Gastrocnemius medialis (tissue), 4 donors: ENCODE results near the gene SPC24. TPM values are rescaled to one million over a fixed set of nuclear protein-coding genes. Genes with fewer than 3 reads are reported as not detected.
"Not testable (repeated sequence)": the region's sequence is repeated elsewhere in the genome, so short reads cannot be mapped to it uniquely, and the experiment has no call there.

ENCODE experiments used
- ATAC-seq, 2 donors: fragments of 150-250 bp; one replicate each; pipeline ENCODE4 v1.9.1; 2016
- DNase-seq, 2 donors: peaks; one replicate each; pipeline ENCODE4 v3.0.0-alpha.2; 2019
- H3K27ac ChIP-seq, 4 donors: fragments of 200-600 bp; sonication (generic); 1 replicate in 1 of 4; 2 replicates in 3 of 4; pipeline ENCODE4 v1.5.1; 2016 to 2018; ENCODE audit warnings: mild to moderate bottlenecking in 2 of 4, moderate library complexity in 1 of 4
- H3K27me3 ChIP-seq, 3 donors: fragments of 200-600 bp; sonication (generic) in 2 of 3; 1 replicate in 1 of 3; 2 replicates in 2 of 3; pipeline versions ENCODE4 v1.5.1 to v1.6.0; 2016 to 2019; ENCODE audit warnings: mild to moderate bottlenecking in 1 of 3, moderate library complexity in 1 of 3
- H3K36me3 ChIP-seq, 2 donors: fragments of 200-600 bp; sonication (generic) in 1 of 2; one replicate each; pipeline ENCODE4 v1.5.1; 2017 to 2018
- H3K4me1 ChIP-seq, 2 donors: fragments of 200-600 bp; sonication (generic) in 1 of 2; one replicate each; pipeline ENCODE4 v1.5.1; 2016 to 2017; ENCODE audit warnings: mild to moderate bottlenecking in 2 of 2
- H3K4me3 ChIP-seq, 4 donors: fragments of 200-600 bp; sonication (generic) in 3 of 4; 1 replicate in 1 of 4; 2 replicates in 3 of 4; pipeline ENCODE4 v1.5.1; 2016 to 2019; ENCODE audit warnings: mild to moderate bottlenecking in 2 of 4
- H3K9me3 ChIP-seq, 3 donors: fragments of 200-600 bp; sonication (generic) in 2 of 3; 1 replicate in 1 of 3; 2 replicates in 2 of 3; pipeline ENCODE4 v1.5.1; 2016 to 2019
- CTCF ChIP-seq, 5 experiments: fragments of 450-650 bp in 3 of 5; fragments of 200-600 bp in 2 of 5; sonication (generic) in 2 of 5; IDR thresholded peaks in 4 of 5; conservative IDR thresholded peaks in 1 of 5; 1 replicate in 4 of 5; 2 replicates in 1 of 5; pipeline ENCODE4 v1.5.1; 2016 to 2019; ENCODE audit warnings: antibody characterized with exemption in 5 of 5, mild to moderate bottlenecking in 3 of 5, moderate library complexity in 3 of 5
- POLR2A ChIP-seq, 2 donors: fragments of 450-650 bp; IDR thresholded peaks; one replicate each; pipeline ENCODE4 v1.6.1; 2017; ENCODE audit warnings: antibody characterized with exemption in 2 of 2, mild to moderate bottlenecking in 2 of 2, moderate library complexity in 2 of 2
- in situ Hi-C, 4 donors: fragments of 200-750 bp; cut with MboI; loops; one replicate each; pipeline versions ENCODE4 v1.15.0 to v1.8.0; 2017; ENCODE audit warnings: low sequenced_read_pairs in 4 of 4
- intact Hi-C: fragments of 100-400 bp; cut with DNase I; formaldehyde crosslinking; loops from one replicate; pipeline ENCODE4 v1.15.1; 2023; ENCODE audit warnings: low total_unique reads
- total RNA-seq, 4 donors: library from RNA; depleted of rRNA; stranded (reverse); fragments of >200 nt; gene quantifications; one replicate each; pipeline versions ENCODE4 v1.1.0 to v1.2.3, GENCODE V29; 2016

Gene SPC24
- total RNA-seq, 4 donors from 2014 or later, result 0.55 to 1.6 TPM; not detected in 2

GRCh38 chr19:11130824-11131455 is 24.6 kb downstream of the SPC24 start:
- no peak overlapping the region for H3K4me3 ChIP-seq
- TF ChIP-seq POLR2A (IDR thresholded peaks at IDR 0.05) (no peak), CTCF (IDR thresholded peaks at IDR 0.05 in 4 of 5, conservative IDR thresholded peaks at IDR 0.05 in 1 of 5) (peak; percentile 67 to 91 (median 83))
- H3K9me3 ChIP-seq, result no peaks in the 10 kb centered on the region
- DNase-seq (peak; percentile 52 to 70), ATAC-seq (peak; percentile 70 to 87)
- H3K27ac ChIP-seq, result peak overlapping the region in 3 of 4 donors; percentile 52 to 58 (median 54)
- in situ Hi-C loops (loop anchor here in 3 of 4 donors (5.0 to 10.0 kb wide), 4 partner anchors 71 to 186 kb away; no protein-coding TSS in a partner anchor), intact Hi-C loops (loop anchor here (1.0 to 10.0 kb wide), 3 partner anchors 95 to 454 kb away; no protein-coding TSS in a partner anchor)
- no peaks in the 10 kb centered on the region for H3K36me3 ChIP-seq
- no peaks in the 10 kb centered on the region for H3K4me1 ChIP-seq
- no peaks in the 10 kb centered on the region for H3K27me3 ChIP-seq

GRCh38 chr19:11127905-11128304 is 27.7 kb downstream of the SPC24 start:
- ATAC-seq (no peak), DNase-seq (no peak)
- TF ChIP-seq CTCF (IDR thresholded peaks at IDR 0.05 in 4 of 5, conservative IDR thresholded peaks at IDR 0.05 in 1 of 5) (no peak), POLR2A (IDR thresholded peaks at IDR 0.05) (no peak)
- Histone ChIP-seq H3K27ac (no peak overlapping the region), H3K27me3 (no peaks in the 10 kb centered on the region), H3K4me3 (no peak overlapping the region), H3K9me3 (no peaks in the 10 kb centered on the region), H3K36me3 (peaks cover 0 to 4% of the 10 kb centered on the region in 2 donors), H3K4me1 (no peaks in the 10 kb centered on the region)
- in situ Hi-C loops (loop anchor here in 3 of 4 donors (5.0 to 10.0 kb wide), 3 partner anchors 91 to 193 kb away; no protein-coding TSS in a partner anchor), intact Hi-C loops (no loop called here)

GRCh38 chr19:11125994-11126685 is 29.4 kb downstream of the SPC24 start:
- in situ Hi-C loops, result loop anchor here in 3 of 4 donors (5.0 to 10.0 kb wide), 3 partner anchors 89 to 191 kb away; no protein-coding TSS in a partner anchor
- Histone ChIP-seq H3K4me1 (no peaks in the 10 kb centered on the region), H3K27ac (no peak overlapping the region), H3K4me3 (no peak overlapping the region), H3K27me3 (no peaks in the 10 kb centered on the region), H3K9me3 (no peaks in the 10 kb centered on the region), H3K36me3 (peaks cover 0 to 4% of the 10 kb centered on the region in 2 donors)
- DNase-seq, result peak; percentile 45 to 63
- TF ChIP-seq CTCF (IDR thresholded peaks at IDR 0.05 in 4 of 5, conservative IDR thresholded peaks at IDR 0.05 in 1 of 5) (peak; percentile 69 to 75 (median 71)), POLR2A (IDR thresholded peaks at IDR 0.05) (no peak)
- peak; percentile 50 to 57 for ATAC-seq
- intact Hi-C loops, result no loop called here

GRCh38 chr19:11124157-11124556 is 31.4 kb downstream of the SPC24 start:
- H3K36me3 ChIP-seq, intact Hi-C loops, DNase-seq, H3K9me3 ChIP-seq, H3K4me1 ChIP-seq, H3K27me3 ChIP-seq, H3K27ac ChIP-seq, H3K4me3 ChIP-seq, ATAC-seq: not testable (repeated sequence)
- in situ Hi-C loops, result loop anchor here in 2 of 4 donors (10.0 kb wide), 2 partner anchors 89 to 189 kb away; no protein-coding TSS in a partner anchor

- no peaks in the 10 kb centered on the region for H3K4me1 ChIP-seq
- no peaks in the 10 kb centered on the region for H3K27me3 ChIP-seq
- DNase-seq (no peak), ATAC-seq (no peak)
- no peak overlapping the region for H3K27ac ChIP-seq
- no peaks in the 10 kb centered on the region for H3K9me3 ChIP-seq
- H3K36me3 ChIP-seq, result peaks cover 0 to 9% of the 10 kb centered on the region in 2 donors
- intact Hi-C loops (no loop called here), in situ Hi-C loops (loop anchor here in 2 of 4 donors (10.0 kb wide), 2 partner anchors 88 to 188 kb away; no protein-coding TSS in a partner anchor)
- no peak for TF ChIP-seq CTCF (IDR thresholded peaks at IDR 0.05 in 4 of 5, conservative IDR thresholded peaks at IDR 0.05 in 1 of 5)
- no peak for TF ChIP-seq POLR2A (IDR thresholded peaks at IDR 0.05)
- no peak overlapping the region for H3K4me3 ChIP-seq
These were observed 32.5 kb downstream of the SPC24 start for GRCh38 chr19:11123114-11123513.

- in situ Hi-C loops, result loop anchor here in 2 of 4 donors (10.0 kb wide), 2 partner anchors 87 to 187 kb away; no protein-coding TSS in a partner anchor
- H3K4me3 ChIP-seq, H3K27ac ChIP-seq, DNase-seq, H3K27me3 ChIP-seq, H3K9me3 ChIP-seq, H3K36me3 ChIP-seq, ATAC-seq, intact Hi-C loops, H3K4me1 ChIP-seq: not testable (repeated sequence)
These were observed 33.6 kb downstream of the SPC24 start for GRCh38 chr19:11121963-11122362.
